Colonic mucosa (tissue), 4 donors: ENCODE data around the gene CACNA2D2. TPM values are rescaled to one million over a fixed set of nuclear protein-coding genes. Genes with fewer than 3 reads are reported as not detected.

Experiments used
- DNase-seq: peaks from one replicate; pipeline ENCODE4 v3.0.0-alpha.2; 2020
- H3K27ac ChIP-seq: fragments of 200-600 bp; one replicate; pipeline ENCODE4 v1.8.0; 2021
- H3K27me3 ChIP-seq: fragments of 200-600 bp; one replicate; pipeline ENCODE4 v1.8.0; 2021
- H3K36me3 ChIP-seq: fragments of 200-600 bp; one replicate; pipeline ENCODE4 v1.8.0; 2021
- H3K4me1 ChIP-seq: fragments of 200-600 bp; one replicate; pipeline ENCODE4 v1.8.0; 2021; ENCODE audit warnings: mild to moderate bottlenecking
- H3K4me3 ChIP-seq: fragments of 200-600 bp; one replicate; pipeline ENCODE4 v1.8.0; 2021
- H3K9ac ChIP-seq, 2 donors: one replicate each; pipeline ENCODE4 v1.7.0; 2013; ENCODE audit warnings: control low read depth in 2 of 2, low read depth in 2 of 2, low read length in 2 of 2
- H3K9me3 ChIP-seq: fragments of 200-600 bp; one replicate; pipeline ENCODE4 v1.8.0; 2021
- CTCF ChIP-seq: fragments of 200-600 bp; IDR thresholded peaks from one replicate; pipeline ENCODE4 v1.8.0; 2022; ENCODE audit warnings: antibody characterized with exemption, mild to moderate bottlenecking
- intact Hi-C: fragments of 100-400 bp; cut with DNase I; formaldehyde crosslinking; loops from one replicate; pipeline ENCODE4 v1.14.1; 2022
- total RNA-seq, 2 donors: library from RNA; stranded (reverse); fragmentation: NEBNext Ultra II Directional in 1 of 2; extraction: Animal tissue kit (Norgen Biotek cat#: 25700) in 1 of 2; gene quantifications; one replicate each; pipeline ENCODE4 v1.2.1, GENCODE V29; 2021
- donor health status: healthy.
- donor health status: DM: no; HTN: no; CAD: no.
- donor health status: DM: no; HTN: no; CAD: no.

CACNA2D2 gene
- total RNA-seq, 2 donors from 2014 or later = 2.4 to 3.3 TPM

GRCh38 chr3:50448752-50449539 is 54.5 kb downstream of the CACNA2D2 start:
- no peaks in the 10 kb centered on the region for H3K4me1 ChIP-seq
- no peaks in the 10 kb centered on the region for H3K9me3 ChIP-seq
- H3K4me3 ChIP-seq = no peak overlapping the region
- H3K9ac ChIP-seq = no peak overlapping the region
- no peak for DNase-seq
- H3K27ac ChIP-seq = no peak overlapping the region
- TF ChIP-seq CTCF = no peak
- no peaks in the 10 kb centered on the region for H3K36me3 ChIP-seq
- H3K27me3 ChIP-seq = no peaks in the 10 kb centered on the region
- intact Hi-C loops = no loop called here

- no peak for DNase-seq
- Histone ChIP-seq H3K4me3 (no peak overlapping the region), H3K27me3 (no peaks in the 10 kb centered on the region), H3K36me3 (no peaks in the 10 kb centered on the region), H3K27ac (no peak overlapping the region), H3K4me1 (no peaks in the 10 kb centered on the region), H3K9me3 (no peaks in the 10 kb centered on the region), H3K9ac (no peak overlapping the region)
- TF ChIP-seq CTCF = no peak
- intact Hi-C loops = no loop called here
These were observed 56.1 kb downstream of the CACNA2D2 start for GRCh38 chr3:50447290-50447840.

GRCh38 chr3:50445919-50446318 is 57.5 kb downstream of the CACNA2D2 start:
- Histone ChIP-seq H3K27me3 (no peaks in the 10 kb centered on the region), H3K9me3 (no peaks in the 10 kb centered on the region), H3K4me3 (no peak overlapping the region), H3K9ac (no peak overlapping the region), H3K27ac (no peak overlapping the region), H3K4me1 (no peaks in the 10 kb centered on the region), H3K36me3 (no peaks in the 10 kb centered on the region)
- intact Hi-C loops = no loop called here
- TF ChIP-seq CTCF = no peak
- DNase-seq = peak; percentile 35

- TF ChIP-seq CTCF = no peak
- Histone ChIP-seq H3K27me3 (no peaks in the 10 kb centered on the region), H3K4me1 (no peaks in the 10 kb centered on the region), H3K4me3 (no peak overlapping the region), H3K36me3 (no peaks in the 10 kb centered on the region), H3K9ac (no peak overlapping the region), H3K9me3 (no peaks in the 10 kb centered on the region), H3K27ac (no peak overlapping the region)
- DNase-seq = no peak
- intact Hi-C loops = no loop called here
These were observed 58.7 kb downstream of the CACNA2D2 start for GRCh38 chr3:50444782-50445181.

- no peaks in the 10 kb centered on the region for H3K4me1 ChIP-seq
- no peaks in the 10 kb centered on the region for H3K36me3 ChIP-seq
- H3K4me3 ChIP-seq = no peak overlapping the region
- no peak overlapping the region for H3K27ac ChIP-seq
- TF ChIP-seq CTCF = no peak
- intact Hi-C loops = no loop called here
- no peak for DNase-seq
- no peak overlapping the region for H3K9ac ChIP-seq
- H3K9me3 ChIP-seq = no peaks in the 10 kb centered on the region
- no peaks in the 10 kb centered on the region for H3K27me3 ChIP-seq
These were observed 59.2 kb downstream of the CACNA2D2 start for GRCh38 chr3:50444213-50444612.
